NCI-H69 (cell line): ENCODE results near the gene RANBP9.

Source experiments
- DNase-seq: peaks from one replicate; lab custom pipeline; 2025; lab: John Stamatoyannopoulos, UW

RANBP9 gene

DNA sequence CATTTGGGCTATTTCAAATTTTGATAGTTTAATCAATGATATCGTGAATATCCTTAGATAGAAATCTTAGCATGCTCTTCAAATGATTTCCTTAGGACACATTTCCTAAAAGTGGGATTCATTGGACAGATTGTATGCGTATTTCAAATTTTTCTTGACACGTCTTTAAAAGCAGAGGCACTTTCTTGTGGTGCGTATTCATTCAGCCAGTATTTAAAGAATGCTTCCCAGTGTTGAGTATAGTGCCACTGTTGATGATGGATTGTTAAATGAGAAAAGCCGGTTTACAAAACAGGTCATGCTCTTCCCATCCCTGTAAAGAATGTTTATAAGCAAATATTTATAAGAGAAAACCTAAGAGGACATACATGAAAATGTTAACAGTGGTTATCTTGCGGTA is 111.6 kb downstream of the RANBP9 start:
- DNase-seq: no peak

DNA sequence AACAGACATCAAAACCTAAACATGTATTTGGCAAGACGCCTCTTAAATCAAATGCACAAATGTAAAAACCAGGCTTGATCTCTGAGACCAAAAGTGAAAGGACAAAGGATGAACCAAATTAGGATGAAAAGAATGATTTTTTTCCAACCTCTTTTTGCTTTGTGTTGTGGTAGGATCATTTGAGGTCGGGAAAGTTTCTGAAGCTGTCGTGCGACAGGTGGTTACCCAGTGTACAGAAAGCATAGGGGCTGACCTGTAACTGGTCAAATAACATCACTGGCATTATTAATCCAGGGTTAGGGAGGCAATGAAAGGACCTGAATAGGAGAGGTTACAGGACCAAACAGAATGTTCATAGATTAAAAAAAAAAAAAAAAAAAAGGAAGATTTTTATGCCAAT is 114.6 kb downstream of the RANBP9 start:
- DNase-seq: no peak

DNA sequence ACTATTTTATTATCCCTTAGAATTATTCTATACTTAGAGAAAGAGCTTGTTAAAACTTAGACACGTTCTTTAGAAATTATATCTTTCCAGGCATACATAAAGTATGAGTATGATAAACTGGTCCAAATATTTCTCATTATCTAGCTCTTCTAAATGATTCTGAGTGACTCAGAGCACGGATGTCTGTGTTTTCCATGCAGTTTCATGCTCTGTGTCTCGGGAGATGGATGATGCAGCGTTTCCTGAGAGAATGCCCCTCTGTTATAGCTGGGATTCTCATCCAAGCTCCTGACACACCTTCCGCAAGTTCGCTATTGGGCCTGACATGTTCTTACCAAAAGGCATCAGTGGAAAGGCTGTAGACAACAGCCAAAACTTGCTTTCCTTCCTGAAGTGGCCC is 117.9 kb downstream of the RANBP9 start:
- DNase-seq: no peak

DNA sequence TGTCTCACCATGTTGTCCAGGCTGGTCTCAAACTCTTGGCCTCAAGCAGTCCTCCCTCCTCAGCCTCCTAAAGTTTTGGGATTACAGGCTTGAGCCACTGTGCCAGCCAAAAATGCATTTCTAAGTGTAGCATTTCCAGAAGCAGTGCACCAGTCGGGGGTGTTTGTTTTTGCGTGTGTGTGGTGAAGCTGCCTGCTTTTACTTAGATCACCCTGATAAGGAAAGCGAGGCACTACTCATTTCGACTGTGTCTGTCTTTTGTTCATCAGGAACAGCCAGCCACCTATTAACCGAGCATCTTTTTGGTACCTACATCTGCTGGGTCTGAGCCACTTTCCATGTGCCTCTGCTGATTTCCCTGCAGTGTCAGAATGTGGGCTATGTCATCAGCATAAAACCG is 118.5 kb downstream of the RANBP9 start:
- DNase-seq: no peak

DNA sequence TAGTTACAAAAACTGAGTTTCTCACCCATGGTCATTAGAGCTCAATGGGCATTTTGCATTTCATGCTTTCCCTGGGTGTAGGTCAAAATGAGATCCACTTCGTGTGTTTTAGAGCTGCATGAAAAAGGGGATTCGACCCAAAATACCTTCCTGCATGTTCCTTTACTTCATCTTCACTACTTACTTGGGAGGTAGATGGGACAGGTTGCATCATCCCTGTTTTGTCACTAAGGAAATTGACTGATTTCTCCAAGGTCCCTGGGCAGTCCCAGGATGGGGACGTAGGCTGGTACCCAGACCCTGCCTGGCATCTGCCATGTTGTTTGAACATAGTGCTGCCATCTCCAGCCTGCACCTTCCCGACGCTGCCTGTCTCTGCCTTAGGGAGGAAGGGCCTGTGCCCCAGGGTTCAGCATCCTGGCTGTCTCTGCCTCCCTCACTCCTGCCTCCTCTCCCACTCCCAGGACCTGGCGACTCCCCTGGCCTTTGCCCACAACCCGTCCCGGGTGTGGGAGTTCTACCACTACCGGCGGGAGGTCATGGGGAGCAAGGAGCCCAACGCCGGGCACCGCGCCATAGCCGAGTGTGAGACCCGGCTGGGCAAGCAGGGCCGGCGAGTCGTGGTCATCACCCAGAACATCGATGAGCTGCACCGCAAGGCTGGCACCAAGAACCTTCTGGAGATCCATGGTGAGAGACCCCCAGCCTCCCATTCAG is 120.3 kb downstream of the RANBP9 start:
- no peak for DNase-seq

DNA sequence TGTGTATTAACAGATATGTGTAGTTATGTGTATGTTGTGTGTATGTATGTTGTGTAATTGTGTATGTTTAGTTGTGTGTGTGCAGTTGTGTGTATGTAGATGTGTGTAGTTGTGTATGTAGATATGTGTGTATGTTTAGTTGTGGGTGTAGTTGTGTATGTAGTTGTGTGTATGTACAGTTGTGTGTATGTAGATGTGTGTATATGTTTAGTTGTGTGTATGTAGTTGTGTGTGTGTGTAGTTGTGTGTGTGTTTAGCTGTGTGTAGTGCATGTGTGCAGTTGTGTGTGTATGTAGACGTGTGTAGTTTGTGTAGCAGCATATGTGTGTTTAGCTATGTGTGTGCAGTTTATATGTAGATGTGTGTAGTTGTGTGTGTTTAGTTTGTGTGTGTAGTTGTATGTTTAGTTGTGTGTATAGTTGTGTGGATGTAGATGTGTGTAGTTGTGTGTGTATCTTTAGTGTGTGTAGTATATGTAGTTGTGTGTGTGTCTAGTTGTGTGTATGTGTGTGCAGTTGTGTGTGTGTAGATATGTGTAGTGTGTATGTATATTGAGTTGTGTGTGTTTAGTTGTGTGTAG is 121.0 kb downstream of the RANBP9 start:
- no peak for DNase-seq

DNA sequence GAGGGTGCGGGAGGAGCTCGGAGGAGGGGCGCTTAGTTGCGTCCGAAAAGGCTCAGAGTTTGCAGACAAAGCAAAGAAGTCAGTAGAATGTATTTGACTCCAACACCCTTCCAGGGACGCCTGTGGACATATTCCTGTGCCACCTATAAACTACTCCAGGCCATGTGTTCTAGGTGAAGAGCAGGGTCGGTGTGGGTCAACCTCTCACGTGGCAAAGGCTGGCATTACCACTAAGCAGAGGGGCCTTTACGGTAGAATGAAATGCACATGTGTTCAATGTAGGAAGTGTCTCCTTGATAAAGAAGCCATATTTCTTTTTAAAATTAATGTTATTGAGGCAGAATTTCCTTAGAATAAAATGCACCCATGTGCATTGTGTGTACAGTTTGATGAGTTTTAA is 121.8 kb downstream of the RANBP9 start:
- no peak for DNase-seq

DNA sequence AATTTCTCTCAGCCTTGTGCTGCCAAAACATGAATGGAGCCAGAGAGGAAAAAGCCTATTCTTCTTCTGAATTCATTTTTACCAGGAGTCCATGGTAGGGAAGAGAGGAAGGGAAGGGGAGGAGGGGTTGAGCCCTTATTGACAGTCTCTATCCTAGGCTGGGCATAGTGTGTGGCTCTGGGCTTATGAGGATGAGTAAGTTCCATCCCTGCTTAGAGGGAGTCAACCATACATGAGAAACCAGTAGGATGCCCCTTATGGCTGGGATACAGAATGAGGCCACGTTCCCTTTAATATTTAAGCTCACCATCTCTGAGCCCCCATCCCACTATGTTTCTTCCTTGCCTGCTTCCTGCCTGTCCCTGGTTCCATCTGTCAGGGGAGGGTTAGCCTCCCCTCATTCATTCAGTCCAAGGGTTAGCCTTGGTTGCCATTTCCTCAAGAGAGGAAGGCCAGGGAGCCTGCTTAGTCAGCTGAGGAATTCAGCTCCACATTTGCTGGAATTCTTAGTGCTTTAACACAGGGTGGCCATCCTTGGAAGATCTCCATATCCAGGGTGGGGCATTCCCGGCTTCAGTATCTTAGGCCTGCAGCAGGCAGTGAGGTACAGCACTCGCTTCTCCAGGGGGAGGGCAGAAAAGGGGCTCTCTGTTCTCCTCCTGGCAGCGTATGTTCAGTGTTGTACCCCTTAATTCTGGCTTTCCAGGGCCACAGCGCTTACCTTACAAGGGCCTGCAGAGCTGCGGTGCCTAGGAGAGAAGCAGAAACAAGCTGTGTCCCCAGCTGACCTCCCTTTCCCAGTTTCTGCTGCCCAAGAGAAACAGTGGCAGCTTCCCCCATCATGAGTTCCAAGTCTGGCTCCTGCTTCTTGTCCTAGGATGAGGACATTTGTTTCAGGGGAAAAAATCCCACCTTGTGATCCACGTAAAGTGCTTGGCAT is 124.8 kb downstream of the RANBP9 start:
- DNase-seq: no peak

DNA sequence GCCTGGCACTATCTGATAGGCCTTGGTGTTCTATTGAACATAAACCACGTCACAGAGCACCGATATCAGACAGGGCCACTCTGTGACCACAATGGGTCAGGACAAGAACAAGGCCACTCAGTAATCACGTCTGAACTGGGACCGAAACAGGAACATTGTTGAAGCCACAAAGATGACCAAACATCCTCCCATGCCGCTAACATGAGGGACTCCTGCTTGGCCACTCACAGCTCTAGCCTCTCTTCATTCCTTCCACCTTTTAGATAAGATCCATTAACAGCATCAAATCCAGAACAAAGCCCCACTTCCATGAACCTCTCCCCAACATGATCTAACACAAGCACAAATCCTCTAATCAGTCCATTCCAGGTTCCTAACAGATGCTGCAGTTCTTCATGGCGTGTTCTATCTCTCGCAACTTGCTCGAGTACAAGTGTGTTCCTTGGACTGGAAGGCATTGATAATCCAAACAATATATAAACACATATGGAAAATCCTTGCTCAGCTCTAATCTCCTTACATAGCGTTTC is 129.9 kb downstream of the RANBP9 start:
- no peak for DNase-seq

DNA sequence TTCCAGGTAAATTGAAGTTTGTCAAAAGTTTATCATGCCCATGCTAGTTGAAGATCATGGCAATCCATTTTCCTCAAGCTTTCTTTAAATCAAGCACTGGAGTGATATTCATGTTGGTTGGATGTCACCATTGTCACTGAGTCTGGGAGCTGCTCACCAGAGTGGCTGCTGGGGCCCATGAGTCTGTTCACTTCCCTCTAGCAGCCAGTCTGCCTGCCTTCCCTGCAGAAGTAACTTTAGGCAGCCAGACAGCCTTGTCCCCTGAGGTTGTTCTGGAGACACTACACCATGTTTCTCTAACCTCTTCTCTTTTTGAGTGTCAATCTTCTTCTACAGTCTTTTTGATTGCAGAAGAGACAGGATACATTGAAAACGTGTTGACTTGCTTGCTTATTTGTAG is 131.7 kb downstream of the RANBP9 start:
- DNase-seq: no peak

DNA sequence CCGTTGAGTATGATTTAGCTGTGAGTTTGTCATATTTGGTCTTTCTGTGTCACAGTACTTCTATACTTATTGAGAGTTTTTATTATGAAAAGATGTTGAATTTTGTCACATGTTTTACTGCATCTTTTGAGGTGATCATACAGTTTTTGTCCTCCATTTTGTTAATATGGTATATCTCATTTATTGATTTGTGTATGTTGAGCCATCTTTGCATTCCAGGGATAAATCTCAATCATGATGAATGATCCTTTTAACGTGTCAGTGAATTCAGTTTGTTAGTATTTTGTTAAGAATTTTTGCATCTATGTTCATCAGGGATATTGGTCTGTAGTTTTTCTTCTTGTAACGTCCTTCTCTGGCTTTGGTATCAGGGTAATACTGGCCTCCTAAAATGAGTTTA is 133.7 kb downstream of the RANBP9 start:
- no peak for DNase-seq

DNA sequence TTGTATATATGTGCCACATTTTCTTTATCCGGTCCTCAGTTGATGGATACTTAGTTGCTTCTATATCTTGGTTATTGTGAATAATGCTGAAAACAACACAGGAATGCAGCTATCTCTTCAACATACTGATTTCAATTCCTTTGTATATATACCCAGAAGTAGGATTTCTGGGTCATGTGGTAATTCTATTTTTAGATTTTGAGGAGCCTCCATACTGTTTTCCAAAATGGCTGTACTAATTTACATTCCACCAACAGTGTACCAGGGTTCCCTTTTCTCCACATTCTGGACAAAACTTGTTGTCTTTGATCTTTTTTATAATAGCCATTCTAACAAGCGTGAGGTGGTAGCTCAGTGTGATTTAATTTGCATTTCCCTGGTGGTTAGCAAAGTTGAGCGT is 135.6 kb downstream of the RANBP9 start:
- no peak for DNase-seq

DNA sequence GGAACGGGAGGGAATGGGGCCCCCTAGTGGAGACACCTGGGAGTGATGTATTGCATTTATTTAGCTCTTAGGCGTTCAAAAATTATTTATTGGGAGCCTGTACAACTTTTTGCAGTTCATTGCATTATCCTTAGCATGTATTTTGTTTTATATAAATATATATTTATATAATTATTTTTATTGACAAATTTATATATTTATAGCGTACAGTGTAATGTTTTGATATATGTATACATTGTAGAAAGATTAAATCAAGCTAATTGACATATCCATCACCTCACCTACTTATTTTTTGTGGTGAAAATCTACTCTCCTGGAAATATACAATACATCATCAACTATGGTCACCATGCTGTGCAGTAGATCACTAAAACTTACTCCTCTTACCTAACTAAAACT is 136.3 kb downstream of the RANBP9 start:
- DNase-seq: no peak

DNA sequence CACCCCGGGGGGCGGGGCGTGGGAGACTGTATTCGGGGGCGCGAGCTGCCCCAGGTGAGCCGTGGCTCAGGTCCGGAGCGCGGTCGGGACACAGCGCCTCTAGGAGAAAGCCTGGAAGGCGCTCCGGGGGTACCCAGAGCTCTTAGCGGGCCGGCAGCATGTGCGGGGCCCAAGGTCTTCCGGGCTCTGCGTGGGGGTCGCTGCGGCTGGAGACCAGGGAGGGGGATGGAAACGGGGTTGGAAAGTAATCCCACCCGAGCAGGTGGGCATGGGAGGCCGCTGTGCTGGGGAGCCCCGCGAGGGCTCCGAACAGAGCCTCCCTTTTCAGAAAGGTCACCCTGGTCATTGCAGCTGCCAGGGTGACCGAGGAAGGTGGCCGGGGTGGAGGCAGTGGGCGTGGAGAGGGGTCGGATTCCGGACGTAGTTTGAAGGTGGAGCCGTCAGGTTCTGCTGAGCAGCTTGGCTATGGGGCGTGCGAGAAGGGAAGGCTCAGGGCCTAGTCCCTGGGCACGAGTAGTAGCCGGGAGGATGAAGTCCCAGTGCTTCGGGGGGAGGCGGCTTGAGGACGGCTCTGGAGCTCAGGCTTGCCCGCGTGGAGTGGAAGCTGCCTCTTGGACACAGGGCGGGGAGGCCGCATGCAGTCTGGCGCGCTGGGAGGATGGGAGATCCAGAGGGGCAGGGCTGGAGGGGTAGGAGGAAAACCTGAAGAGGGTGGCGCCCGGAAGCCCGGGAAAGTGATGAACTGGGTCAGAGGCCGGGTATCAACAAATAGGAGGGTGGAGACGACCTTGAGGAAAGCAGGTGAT is 136.9 kb downstream of the RANBP9 start, which contains the start of gene SIRT5:
Gene SIRT5, plus strand, starts transcription at position 31 of the 806 bp plus-strand sequence. CDS start 9,510 bp downstream, outside the sequence.
- DNase-seq: peak; percentile 97

DNA sequence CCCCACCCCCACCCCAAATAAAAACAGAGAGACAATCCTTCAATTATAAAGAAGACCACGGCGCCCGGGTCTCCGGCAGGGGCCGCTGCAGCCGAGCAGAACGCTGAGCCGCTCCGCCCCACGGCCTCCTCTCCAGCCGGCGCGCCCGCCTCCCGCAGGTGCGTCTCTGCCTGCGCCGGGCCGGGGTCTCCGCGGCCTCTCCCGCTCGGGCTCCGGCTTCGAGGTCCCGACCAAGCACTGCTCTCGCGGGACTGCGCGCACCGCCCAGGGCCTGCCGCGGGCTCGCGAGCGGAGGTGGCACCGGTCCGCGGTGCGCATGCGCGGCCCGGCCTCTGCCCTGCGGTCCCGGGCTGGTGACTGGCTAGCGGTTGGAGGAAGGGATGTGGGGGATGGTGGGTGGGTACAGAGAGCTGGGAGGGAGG is 137.5 kb downstream of the RANBP9 start:
- DNase-seq: peak; percentile 98

DNA sequence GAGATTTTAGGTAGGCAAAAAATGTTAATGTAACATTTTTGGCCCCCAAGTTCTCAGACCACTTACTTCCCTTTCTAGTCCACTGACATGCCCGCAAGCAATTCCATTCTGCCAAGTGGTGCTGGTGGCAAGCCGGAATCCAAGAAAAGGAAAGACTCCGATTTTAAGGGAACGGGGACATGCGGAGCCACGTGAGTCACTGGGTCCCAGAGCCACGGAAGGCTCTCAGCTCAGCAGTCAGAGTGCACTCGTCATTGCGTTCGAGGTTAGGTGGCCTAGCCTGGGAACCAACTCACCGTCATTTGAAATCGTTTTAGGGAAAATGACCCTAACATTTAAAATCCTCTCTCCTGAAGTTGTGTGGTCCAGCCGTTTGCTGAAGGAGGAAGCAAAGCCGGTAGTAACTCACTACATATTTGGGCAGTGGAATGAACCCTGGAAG is 137.9 kb downstream of the RANBP9 start:
- DNase-seq: peak; percentile 71

DNA sequence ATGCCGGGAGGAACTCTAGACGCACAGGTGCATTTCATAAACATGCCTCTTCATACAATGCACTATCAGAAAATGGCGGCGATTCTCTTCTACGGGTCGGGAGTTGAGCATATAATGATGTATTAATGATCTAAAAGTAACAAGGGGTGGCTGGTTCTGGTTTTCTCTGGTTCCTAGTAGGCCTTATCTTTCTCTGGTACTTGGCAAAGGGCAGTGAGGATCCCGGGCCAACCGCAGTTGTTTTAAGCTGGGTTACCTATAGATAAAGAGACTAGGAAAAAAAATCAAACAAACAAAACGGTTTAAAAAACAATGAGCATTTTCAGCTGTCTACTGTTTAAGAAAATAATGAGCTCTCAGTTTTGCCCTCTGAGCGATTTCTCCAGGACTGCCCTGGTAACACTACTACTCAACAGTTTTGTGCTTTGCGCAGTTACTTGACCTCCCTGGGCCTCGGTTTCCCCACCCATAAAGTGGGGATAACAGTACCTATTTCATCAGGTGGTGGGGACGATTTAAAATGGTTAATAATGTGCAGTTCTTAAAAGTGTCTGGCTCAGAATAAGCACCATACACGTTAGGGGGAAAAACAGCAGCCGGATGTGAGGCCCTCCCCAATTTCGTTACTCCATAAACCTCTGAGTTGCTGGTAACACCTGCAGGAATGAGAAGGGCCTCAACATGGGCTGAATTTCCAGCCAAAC is 138.5 kb downstream of the RANBP9 start:
- no peak for DNase-seq

DNA sequence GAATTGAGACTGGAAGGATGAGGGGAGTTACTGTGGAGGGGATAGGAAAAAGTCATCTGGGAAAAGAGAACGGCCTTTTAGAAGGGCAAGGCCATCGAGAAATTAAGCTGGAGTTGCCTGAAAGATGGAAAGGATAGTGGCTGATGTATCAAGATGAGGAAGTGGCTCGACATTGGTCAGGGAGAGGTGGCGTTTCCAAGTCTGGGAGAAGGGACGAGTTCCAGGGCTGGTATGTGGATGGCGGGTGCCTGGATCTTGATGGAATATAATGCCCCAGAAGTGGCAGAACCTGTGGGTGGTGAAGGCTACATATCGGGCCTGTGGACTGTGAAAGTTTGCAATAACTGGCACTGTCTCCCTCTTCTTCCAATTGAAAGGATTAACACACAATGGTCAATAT is 139.4 kb downstream of the RANBP9 start:
- no peak for DNase-seq
